Activated naive CD4-positive, alpha-beta T cell treated with anti-CD3 and anti-CD28 coated beads, Interleukin-2, amount 10 ng/mL, durations not matched to agents 5 hours and 36 hours (primary cell): ENCODE data around the gene GGT6. TPM values are rescaled to one million over a fixed set of nuclear protein-coding genes. Genes with fewer than 3 reads are reported as not detected.

Experiments
- total RNA-seq, 2 experiments: library from RNA; stranded (reverse); gene quantifications; one replicate each; pipeline ENCODE4 v1.2.3, GENCODE V29; 2021

The GGT6 gene
- not detected for total RNA-seq

DNA sequence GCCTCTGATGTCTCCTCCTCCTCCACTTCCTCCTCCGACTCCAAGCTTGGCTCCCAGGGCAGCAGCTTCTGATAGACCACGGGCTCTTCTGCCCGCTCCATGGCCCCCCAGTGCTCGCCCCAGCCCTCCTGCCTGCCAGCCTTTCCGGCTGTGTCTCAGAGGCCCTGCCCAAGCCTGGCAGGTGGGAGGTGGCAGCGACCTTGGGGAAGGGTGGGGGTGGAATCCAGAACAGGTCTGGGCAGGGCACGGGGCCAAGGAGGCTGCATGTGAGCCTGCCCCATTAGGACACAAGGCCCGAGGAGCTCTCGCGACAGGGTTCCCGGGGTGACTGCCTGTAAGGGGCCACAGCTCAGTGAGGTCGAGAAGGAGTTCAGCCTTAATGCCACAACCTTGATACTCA is at the start of gene GGT6:
GGT6 (minus strand) TSS at position 157 of the 400 bp plus-strand sequence; CDS start at position 101, 56 bp downstream.

DNA sequence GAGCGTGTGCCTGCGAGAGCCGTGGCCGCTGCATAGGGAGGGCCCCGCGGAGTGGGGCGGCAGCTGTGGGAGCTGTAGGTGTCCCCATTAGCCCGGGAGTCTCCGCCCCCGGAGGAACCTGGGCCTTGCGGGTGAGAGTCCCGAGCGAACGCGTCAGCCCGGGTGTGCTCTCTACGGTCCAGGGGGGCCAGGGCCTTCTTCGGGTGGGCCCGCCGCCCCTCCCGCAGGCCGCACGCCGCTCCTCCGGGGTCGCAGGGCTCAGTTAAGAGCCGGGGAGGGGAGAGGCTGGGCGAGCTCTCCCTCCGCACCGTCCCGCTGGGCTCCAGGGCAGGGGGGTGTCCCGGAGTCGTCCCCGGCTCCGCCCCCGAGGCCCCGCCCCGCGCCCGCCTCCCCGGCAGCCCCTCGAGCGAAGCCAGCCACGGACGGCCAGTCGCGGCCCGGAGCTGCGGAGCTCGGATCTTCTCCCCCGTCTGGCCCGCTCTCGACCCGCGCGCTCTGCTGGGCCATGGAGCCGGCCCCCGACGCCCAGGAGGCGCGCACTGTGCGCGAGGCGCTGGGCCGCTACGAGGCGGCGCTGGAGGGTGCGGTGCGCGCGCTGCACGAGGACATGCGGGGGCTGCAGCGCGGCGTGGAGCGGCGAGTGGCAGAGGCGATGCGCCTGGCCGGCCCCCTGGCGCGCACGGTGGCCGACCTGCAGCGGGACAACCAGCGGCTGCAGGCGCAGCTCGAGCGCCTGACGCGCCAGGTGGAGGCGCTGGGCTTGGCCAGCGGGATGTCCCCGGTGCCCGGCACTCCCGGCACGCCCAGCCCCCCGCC is 23.9 kb upstream of the GGT6 start, which contains the start of gene SMTNL2:
SMTNL2 (plus strand) TSS at position 429 of the 816 bp plus-strand sequence; CDS start at position 506, 77 bp downstream.

DNA sequence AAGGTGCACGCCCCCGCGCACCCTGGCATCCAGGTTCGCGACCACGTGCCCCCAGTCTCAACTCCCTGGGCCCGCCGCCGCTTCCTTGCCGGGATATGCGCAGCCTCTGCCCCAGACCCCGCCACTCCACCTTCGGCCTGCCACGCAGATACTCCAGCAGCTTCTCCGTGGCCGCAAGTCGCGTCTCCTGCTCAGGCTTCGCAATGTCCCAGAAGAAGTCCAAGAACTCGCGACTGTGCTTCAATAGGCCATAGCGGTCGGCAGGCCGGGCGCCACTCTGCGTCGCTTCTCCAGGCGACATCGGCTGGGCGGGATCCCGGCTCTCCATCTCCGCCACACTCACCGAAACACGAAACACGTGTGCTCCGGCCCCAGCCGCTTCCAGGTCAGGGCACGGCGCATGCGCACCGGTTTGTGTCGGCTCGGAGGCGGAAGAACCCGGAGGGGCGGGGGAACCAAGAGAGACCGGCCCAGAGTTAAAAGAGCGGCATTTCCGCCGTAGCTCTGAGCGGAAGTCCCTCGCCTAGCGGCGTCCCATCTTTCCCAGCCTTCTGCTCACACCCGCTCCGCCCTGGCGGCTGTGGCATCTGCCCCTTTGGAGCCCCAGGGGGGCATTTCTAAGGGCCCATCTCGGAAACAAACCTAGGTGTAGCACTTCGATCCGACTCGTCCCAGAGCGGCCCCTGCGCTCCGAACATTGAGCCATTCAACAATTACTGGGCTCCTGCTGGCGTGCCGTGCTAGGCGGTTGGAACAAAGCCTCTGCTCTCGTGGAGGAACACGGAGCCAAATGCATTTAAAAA is 5.2 kb downstream of the GGT6 start, which contains the start of gene MYBBP1A:
MYBBP1A (minus strand) TSS at position 388 of the 803 bp plus-strand sequence; CDS start at position 328, 60 bp downstream.

Other genes with a start within 250 kb of the GGT6 start
- 10 to 100 TPM; 56.8 to 58.6 TPM for gene UBE2G1, start 193.9 kb downstream of the GGT6 start, total RNA-seq
- 10 to 100 TPM; 10.1 to 10.2 TPM for gene SPNS3, start 126.6 kb downstream of the GGT6 start, total RNA-seq
- gene SPNS2, start 61.7 kb downstream of the GGT6 start, total RNA-seq = under 1 TPM; 0.28 to 0.53 TPM
- 10 to 100 TPM; 59.6 to 61.3 TPM for gene MYBBP1A, start 5.2 kb downstream of the GGT6 start, total RNA-seq
- not detected for gene SMTNL2, start 24.0 kb upstream of the GGT6 start, total RNA-seq
- gene ALOX15, start 81.1 kb upstream of the GGT6 start, total RNA-seq = not detected
- 10 to 100 TPM; 59.5 to 66.0 TPM for gene PELP1, start 143.6 kb upstream of the GGT6 start, total RNA-seq
- gene ARRB2, start 150.1 kb upstream of the GGT6 start, total RNA-seq = 100 to 1,000 TPM; 320 to 339 TPM
- gene MED11, start 170.9 kb upstream of the GGT6 start, total RNA-seq = 10 to 100 TPM; 24.6 to 27.4 TPM
- gene ZMYND15, start 179.3 kb upstream of the GGT6 start, total RNA-seq = under 1 TPM; 0.19 to 0.25 TPM
- gene CXCL16, start 179.4 kb upstream of the GGT6 start, total RNA-seq = 1 to 10 TPM; 1.6 TPM
- gene TM4SF5, start 211.3 kb upstream of the GGT6 start, total RNA-seq = not detected
- not detected for gene VMO1, start 225.8 kb upstream of the GGT6 start, total RNA-seq
- gene GLTPD2, start 228.4 kb upstream of the GGT6 start, total RNA-seq = not detected
- 10 to 100 TPM; 94.7 to 95.7 TPM for gene PSMB6, start 235.6 kb upstream of the GGT6 start, total RNA-seq
- gene PLD2, start 246.6 kb upstream of the GGT6 start, total RNA-seq = 10 to 100 TPM; 17.9 to 21.9 TPM